Fibroblast of villous mesenchyme (primary cell): Measurements from ENCODE around the gene C17orf100. TPM values are rescaled to one million over a fixed set of nuclear protein-coding genes. Genes with fewer than 3 reads are reported as not detected.
A peak's percentile ranks its signal among the peaks of the same experiment; 100 is the strongest.

ENCODE experiments used
- DNase-seq: peaks from one replicate; pipeline ENCODE4 v3.0.0-alpha.2; 2010; ENCODE audit warnings: low read depth
- H3K4me3 ChIP-seq: 2 replicates; pipeline ENCODE4 v1.5.1; 2011; ENCODE audit warnings: low read depth, mild to moderate bottlenecking, low read length
- small RNA-seq: library from RNA; depleted of rRNA; stranded (forward); fragments of <200 nt; gene quantifications from one replicate; pipeline ENCODE3, GENCODE V24; 2012
- total RNA-seq: library from RNA; depleted of rRNA; stranded (reverse); fragments of >200 nt; gene quantifications from 2 replicates; pipeline ENCODE4 v1.2.3, GENCODE V29; 2012
- TF ChIP-seq, protein P1 (sequence below): IDR thresholded peaks from 2 replicates; pipeline ENCODE4 v1.5.1; 2012; ENCODE audit warnings: low read depth, mild to moderate bottlenecking, low read length; ENCODE audit not compliant: insufficient read depth

Gene C17orf100
- total RNA-seq, 1 donor: 0.43 TPM

DNA sequence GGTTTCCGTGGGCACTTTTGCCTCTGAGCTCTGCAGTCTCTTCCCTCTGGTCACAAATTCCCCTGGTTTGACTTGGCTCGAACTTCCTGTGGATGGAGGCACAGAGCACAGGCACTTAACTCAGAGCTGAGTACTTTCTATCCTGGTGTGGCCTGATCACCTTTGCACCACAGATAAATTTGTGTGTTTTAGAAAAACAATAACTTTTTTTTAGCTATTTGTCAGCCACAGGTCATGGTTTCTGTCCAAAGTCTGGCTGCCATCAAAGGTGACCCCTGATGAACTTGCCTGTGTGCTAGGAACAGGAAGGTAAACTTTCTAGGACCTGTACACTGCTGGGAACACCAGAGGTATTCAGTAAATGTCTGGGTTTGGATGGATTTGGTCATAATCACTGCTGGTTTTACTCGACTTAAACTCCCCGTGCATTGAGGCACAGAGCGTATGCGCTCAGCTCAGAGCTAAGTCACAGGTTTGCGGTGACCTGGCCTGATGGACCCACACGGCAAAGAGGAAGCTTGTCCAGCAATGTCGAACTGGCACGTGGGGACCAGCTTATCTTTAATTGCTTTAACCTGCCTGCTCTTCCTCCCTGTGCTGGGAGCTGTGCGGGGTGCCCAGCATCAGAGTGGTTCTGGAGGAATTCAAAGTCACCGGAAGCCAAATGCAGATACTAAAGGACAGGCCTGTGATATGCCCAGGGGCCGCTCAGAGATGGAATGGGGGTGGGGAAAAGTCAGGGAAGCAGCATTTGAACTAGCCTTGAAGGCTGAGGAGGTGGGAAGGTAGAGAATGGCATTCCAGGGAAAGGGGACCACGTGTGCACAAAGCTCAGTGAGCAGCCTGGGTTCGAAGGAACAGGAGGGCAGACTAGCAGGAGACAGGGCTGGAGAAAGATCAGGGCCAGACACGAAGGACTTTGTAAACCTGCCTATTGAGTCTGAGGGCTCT is 48.7 kb downstream of the C17orf100 start:
- no peak overlapping the region for H3K4me3 ChIP-seq
- TF ChIP-seq, protein P1, sequence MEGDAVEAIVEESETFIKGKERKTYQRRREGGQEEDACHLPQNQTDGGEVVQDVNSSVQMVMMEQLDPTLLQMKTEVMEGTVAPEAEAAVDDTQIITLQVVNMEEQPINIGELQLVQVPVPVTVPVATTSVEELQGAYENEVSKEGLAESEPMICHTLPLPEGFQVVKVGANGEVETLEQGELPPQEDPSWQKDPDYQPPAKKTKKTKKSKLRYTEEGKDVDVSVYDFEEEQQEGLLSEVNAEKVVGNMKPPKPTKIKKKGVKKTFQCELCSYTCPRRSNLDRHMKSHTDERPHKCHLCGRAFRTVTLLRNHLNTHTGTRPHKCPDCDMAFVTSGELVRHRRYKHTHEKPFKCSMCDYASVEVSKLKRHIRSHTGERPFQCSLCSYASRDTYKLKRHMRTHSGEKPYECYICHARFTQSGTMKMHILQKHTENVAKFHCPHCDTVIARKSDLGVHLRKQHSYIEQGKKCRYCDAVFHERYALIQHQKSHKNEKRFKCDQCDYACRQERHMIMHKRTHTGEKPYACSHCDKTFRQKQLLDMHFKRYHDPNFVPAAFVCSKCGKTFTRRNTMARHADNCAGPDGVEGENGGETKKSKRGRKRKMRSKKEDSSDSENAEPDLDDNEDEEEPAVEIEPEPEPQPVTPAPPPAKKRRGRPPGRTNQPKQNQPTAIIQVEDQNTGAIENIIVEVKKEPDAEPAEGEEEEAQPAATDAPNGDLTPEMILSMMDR: no peak
- DNase-seq: no peak

DNA sequence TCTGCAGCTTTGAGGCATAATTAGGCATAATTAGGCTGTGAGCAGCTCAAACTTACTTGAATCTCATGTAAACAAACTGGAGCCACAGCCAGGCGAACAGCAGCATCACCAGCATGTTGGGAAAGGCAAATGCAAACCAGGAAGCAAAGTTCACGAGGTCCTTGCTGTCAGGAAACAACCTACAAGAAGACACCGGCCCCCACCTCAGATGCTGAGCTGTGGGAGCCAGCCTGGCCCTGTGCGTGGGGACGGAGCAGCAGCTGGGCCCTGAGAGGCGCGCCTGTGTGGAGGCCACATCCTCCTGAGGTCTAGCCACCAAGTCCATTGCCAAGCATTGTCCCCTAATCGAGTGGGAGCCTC is 49.4 kb downstream of the C17orf100 start:
- TF ChIP-seq, protein P1: no peak
- H3K4me3 ChIP-seq: no peak overlapping the region
- DNase-seq: no peak

DNA sequence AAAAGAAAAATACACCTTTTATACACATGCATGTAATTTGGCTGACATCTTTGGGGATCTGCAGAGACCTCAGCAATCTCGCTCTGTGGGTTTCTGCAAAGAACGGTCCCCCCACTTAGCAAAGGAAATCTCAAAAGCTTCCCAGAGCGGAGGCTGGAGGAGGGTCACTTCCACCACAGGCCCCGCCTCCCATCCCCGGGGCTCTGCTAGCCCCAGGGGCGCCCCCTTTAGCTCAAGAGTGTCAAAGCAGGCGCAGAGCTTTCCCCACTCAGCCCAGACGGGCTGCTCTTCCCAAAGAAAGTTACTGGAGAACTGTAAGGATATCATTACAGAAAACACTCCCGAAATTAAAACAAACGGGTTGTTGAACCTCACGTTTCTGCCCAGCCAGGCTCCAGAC is 50.2 kb downstream of the C17orf100 start:
- peak; percentile 16 for DNase-seq
- TF ChIP-seq, protein P1: peak; percentile 53
- no peak overlapping the region for H3K4me3 ChIP-seq

DNA sequence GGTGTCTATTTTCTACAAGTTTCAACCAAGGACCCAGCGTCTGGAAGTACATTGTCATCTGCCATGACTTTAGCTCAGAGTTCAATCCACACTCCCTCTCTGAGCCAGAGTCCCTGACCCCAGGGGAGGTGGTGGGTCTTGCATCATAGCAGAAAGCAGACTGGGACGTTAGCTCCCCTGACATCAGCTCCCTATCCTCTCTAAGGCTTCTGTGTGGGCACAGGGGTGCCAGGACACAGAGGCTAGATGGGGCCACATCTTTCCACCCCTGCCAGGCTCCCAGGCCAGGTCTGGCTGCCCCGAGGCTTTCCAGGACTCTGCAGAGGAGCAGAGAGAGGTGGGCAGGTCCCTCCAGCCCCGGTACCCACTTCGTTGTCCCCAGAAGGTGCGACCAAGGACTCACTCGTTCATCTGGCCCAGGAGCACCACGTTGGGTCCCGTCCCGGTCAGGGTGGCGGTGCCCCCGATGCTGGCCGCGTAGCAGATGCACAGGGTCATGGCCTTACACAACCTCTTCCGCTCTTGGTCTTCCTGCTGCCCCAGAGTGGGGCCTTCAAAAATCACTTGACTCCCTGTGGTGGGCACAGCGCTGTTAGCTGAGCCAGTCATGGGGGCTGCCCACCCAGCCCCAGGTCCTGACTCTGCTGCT is 51.1 kb downstream of the C17orf100 start:
- no peak overlapping the region for H3K4me3 ChIP-seq
- no peak for DNase-seq
- TF ChIP-seq, protein P1: no peak

Small RNA genes lying within 50 kb of the gene (small RNA-seq; reads per million reads assigned to genes)
- not detected for gene MIR4520-1

Other genes with a start within 250 kb of the C17orf100 start
- not detected in 2 replicates for gene AIPL1, start 216.6 kb upstream of the C17orf100 start, total RNA-seq
- gene PIMREG, start 207.3 kb upstream of the C17orf100 start, total RNA-seq: 18.1 and 18.4 TPM in 2 replicates
- gene PITPNM3, start 95.2 kb upstream of the C17orf100 start, total RNA-seq: under 0.01 and 0.64 TPM in 2 replicates
- gene KIAA0753, start 11.1 kb upstream of the C17orf100 start, total RNA-seq: 16.1 and 23.3 TPM in 2 replicates
- 72.2 and 74.3 TPM in 2 replicates for gene TXNDC17, start 10.7 kb upstream of the C17orf100 start, total RNA-seq
- gene MED31, start 157 bp upstream of the C17orf100 start, total RNA-seq: 10.0 and 14.2 TPM in 2 replicates
- gene SLC13A5, start 61.6 kb downstream of the C17orf100 start, total RNA-seq: under 0.01 TPM in 1 of 2 replicates, not detected in the other
- 45.8 and 58.3 TPM in 2 replicates for gene XAF1, start 104.3 kb downstream of the C17orf100 start, total RNA-seq
- under 0.01 and 0.32 TPM in 2 replicates for gene FBXO39, start 124.5 kb downstream of the C17orf100 start, total RNA-seq
- not detected in 2 replicates for gene TEKT1, start 180.0 kb downstream of the C17orf100 start, total RNA-seq